Mucosa of stomach (tissue), 1 donor: Measurements from ENCODE around the gene TRIM44.
"Not testable (repeated sequence)": the region's sequence is repeated elsewhere in the genome, so short reads cannot be mapped to it uniquely, and the experiment has no call there.

Source experiments
- H3K27me3 ChIP-seq: one replicate; pipeline ENCODE4 v1.7.0; 2013; ENCODE audit warnings: mild to moderate bottlenecking, low read length; ENCODE audit not compliant: control insufficient read depth, insufficient read depth
- H3K36me3 ChIP-seq: one replicate; pipeline ENCODE4 v1.7.0; 2013; ENCODE audit warnings: low read length; ENCODE audit not compliant: control insufficient read depth, insufficient read depth
- H3K4me1 ChIP-seq: one replicate; pipeline ENCODE4 v1.7.0; 2013; ENCODE audit warnings: mild to moderate bottlenecking, low read length; ENCODE audit not compliant: control insufficient read depth, insufficient read depth
- H3K4me3 ChIP-seq: one replicate; pipeline ENCODE4 v1.7.0; 2013; ENCODE audit warnings: low read length
- H3K9ac ChIP-seq: one replicate; pipeline ENCODE4 v1.7.0; 2013; ENCODE audit warnings: mild to moderate bottlenecking, low read length, moderate library complexity
- H3K9me3 ChIP-seq: one replicate; pipeline ENCODE4 v1.7.0; 2013; ENCODE audit warnings: mild to moderate bottlenecking, low read length, moderate library complexity; ENCODE audit not compliant: control insufficient read depth
- donor health status: Pancreatic carcinoma.

Gene TRIM44

GRCh38 chr11:35847473-35847872, 184.9 kb downstream of the TRIM44 start:
- no peaks in the 10 kb centered on the region for H3K9me3 ChIP-seq

GRCh38 chr11:35848616-35849015, 186.0 kb downstream of the TRIM44 start:
- Histone ChIP-seq H3K4me1 (no peaks in the 10 kb centered on the region), H3K27me3 (no peaks in the 10 kb centered on the region), H3K9ac (no peak overlapping the region), H3K4me3 (no peak overlapping the region), H3K9me3 (no peaks in the 10 kb centered on the region), H3K36me3 (no peaks in the 10 kb centered on the region)

More at GRCh38 chr11:35847473-35847872, 184.9 kb downstream of the TRIM44 start:
- Histone ChIP-seq H3K9ac (no peak overlapping the region), H3K27me3 (no peaks in the 10 kb centered on the region), H3K4me1 (no peaks in the 10 kb centered on the region), H3K4me3 (no peak overlapping the region), H3K36me3 (no peaks in the 10 kb centered on the region)

GRCh38 chr11:35850191-35850590, 187.6 kb downstream of the TRIM44 start:
- H3K9me3 ChIP-seq, result no peaks in the 10 kb centered on the region
- no peak overlapping the region for H3K4me3 ChIP-seq
- H3K36me3 ChIP-seq, result no peaks in the 10 kb centered on the region
- H3K9ac ChIP-seq, result no peak overlapping the region
- no peaks in the 10 kb centered on the region for H3K4me1 ChIP-seq
- H3K27me3 ChIP-seq, result no peaks in the 10 kb centered on the region

GRCh38 chr11:35851342-35851741, 188.8 kb downstream of the TRIM44 start:
- Histone ChIP-seq H3K9me3 (no peaks in the 10 kb centered on the region), H3K4me3 (no peak overlapping the region), H3K4me1 (no peaks in the 10 kb centered on the region), H3K36me3 (no peaks in the 10 kb centered on the region), H3K9ac (no peak overlapping the region), H3K27me3 (no peaks in the 10 kb centered on the region)

GRCh38 chr11:35852056-35852455, 189.5 kb downstream of the TRIM44 start:
- Histone ChIP-seq H3K9ac (no peak overlapping the region), H3K4me3 (no peak overlapping the region), H3K36me3 (no peaks in the 10 kb centered on the region), H3K27me3 (no peaks in the 10 kb centered on the region), H3K4me1 (no peaks in the 10 kb centered on the region), H3K9me3 (no peaks in the 10 kb centered on the region)

GRCh38 chr11:35853971-35854370, 191.4 kb downstream of the TRIM44 start:
- no peak overlapping the region for H3K4me3 ChIP-seq
- H3K9ac ChIP-seq, result no peak overlapping the region
- H3K9me3 ChIP-seq, result no peaks in the 10 kb centered on the region
- no peaks in the 10 kb centered on the region for H3K27me3 ChIP-seq
- no peaks in the 10 kb centered on the region for H3K4me1 ChIP-seq
- H3K36me3 ChIP-seq, result no peaks in the 10 kb centered on the region

GRCh38 chr11:35855671-35856070, 193.1 kb downstream of the TRIM44 start:
- Histone ChIP-seq H3K4me1 (no peaks in the 10 kb centered on the region), H3K27me3 (no peaks in the 10 kb centered on the region), H3K4me3 (no peak overlapping the region), H3K36me3 (no peaks in the 10 kb centered on the region), H3K9ac (no peak overlapping the region), H3K9me3 (no peaks in the 10 kb centered on the region)

- H3K9ac ChIP-seq, result no peak overlapping the region
- no peaks in the 10 kb centered on the region for H3K9me3 ChIP-seq
- no peaks in the 10 kb centered on the region for H3K36me3 ChIP-seq
- no peak overlapping the region for H3K4me3 ChIP-seq
- no peaks in the 10 kb centered on the region for H3K27me3 ChIP-seq
- H3K4me1 ChIP-seq, result no peaks in the 10 kb centered on the region
Measured at GRCh38 chr11:35856259-35856658, 193.7 kb downstream of the TRIM44 start.

GRCh38 chr11:35856756-35857155, 194.2 kb downstream of the TRIM44 start:
- H3K9ac ChIP-seq, result no peak overlapping the region
- H3K27me3 ChIP-seq, result no peaks in the 10 kb centered on the region
- no peak overlapping the region for H3K4me3 ChIP-seq
- H3K4me1 ChIP-seq, result no peaks in the 10 kb centered on the region
- no peaks in the 10 kb centered on the region for H3K9me3 ChIP-seq
- no peaks in the 10 kb centered on the region for H3K36me3 ChIP-seq

- Histone ChIP-seq H3K36me3 (no peaks in the 10 kb centered on the region), H3K9ac (no peak overlapping the region), H3K9me3 (no peaks in the 10 kb centered on the region), H3K27me3 (no peaks in the 10 kb centered on the region), H3K4me1 (no peaks in the 10 kb centered on the region), H3K4me3 (no peak overlapping the region)
Measured at GRCh38 chr11:35857922-35858321, 195.3 kb downstream of the TRIM44 start.

GRCh38 chr11:35859301-35859700, 196.7 kb downstream of the TRIM44 start:
- H3K4me1 ChIP-seq, result no peaks in the 10 kb centered on the region
- no peak overlapping the region for H3K9ac ChIP-seq
- no peak overlapping the region for H3K4me3 ChIP-seq
- H3K27me3 ChIP-seq, result no peaks in the 10 kb centered on the region
- no peaks in the 10 kb centered on the region for H3K9me3 ChIP-seq
- H3K36me3 ChIP-seq, result no peaks in the 10 kb centered on the region

- H3K9me3 ChIP-seq, H3K27me3 ChIP-seq, H3K4me3 ChIP-seq, H3K36me3 ChIP-seq, H3K9ac ChIP-seq, H3K4me1 ChIP-seq: not testable (repeated sequence)
Measured at GRCh38 chr11:35860194-35860593, 197.6 kb downstream of the TRIM44 start.

- Histone ChIP-seq H3K4me1 (no peaks in the 10 kb centered on the region), H3K9ac (no peak overlapping the region)
Measured at GRCh38 chr11:35861191-35861590, 198.6 kb downstream of the TRIM44 start.

More at GRCh38 chr11:35861191-35861590, 198.6 kb downstream of the TRIM44 start:
- no peaks in the 10 kb centered on the region for H3K36me3 ChIP-seq
- H3K4me3 ChIP-seq, result no peak overlapping the region
- H3K27me3 ChIP-seq, result no peaks in the 10 kb centered on the region
- H3K9me3 ChIP-seq, result no peaks in the 10 kb centered on the region
